Germinal center (tissue), 1 donor: ENCODE results near the gene ALMS1.
"Not testable (repeated sequence)": the region's sequence is repeated elsewhere in the genome, so short reads cannot be mapped to it uniquely, and the experiment has no call there.

Source experiments
- DNase-seq: peaks from one replicate; pipeline ENCODE4 v3.0.0; 2012; ENCODE audit warnings: mixed read lengths, low spot score

The ALMS1 gene

GRCh38 chr2:73624625-73625024 is 239.0 kb downstream of the ALMS1 start:
- not testable (repeated sequence) for DNase-seq

- DNase-seq = not testable (repeated sequence)
These were observed 240.6 kb downstream of the ALMS1 start for GRCh38 chr2:73626237-73626636.

- not testable (repeated sequence) for DNase-seq
These were observed 242.9 kb downstream of the ALMS1 start for GRCh38 chr2:73628493-73628892.

- DNase-seq = not testable (repeated sequence)
These were observed 245.1 kb downstream of the ALMS1 start for GRCh38 chr2:73630662-73631266.

GRCh38 chr2:73636977-73637376 is 251.3 kb downstream of the ALMS1 start:
- DNase-seq = not testable (repeated sequence)

GRCh38 chr2:73638429-73638828 is 252.8 kb downstream of the ALMS1 start:
- no peak for DNase-seq

- no peak for DNase-seq
These were observed 254.9 kb downstream of the ALMS1 start for GRCh38 chr2:73640511-73640911.

- DNase-seq = no peak
These were observed 255.5 kb downstream of the ALMS1 start for GRCh38 chr2:73640946-73641766.

GRCh38 chr2:73641767-73642062 is 256.1 kb downstream of the ALMS1 start:
- no peak for DNase-seq

GRCh38 chr2:73642338-73643018 is 256.8 kb downstream of the ALMS1 start, which contains the start of gene NAT8:
NAT8 (minus strand) TSS chr2:73642422; CDS start chr2:73641628, 794 bp downstream.
- DNase-seq = no peak

- not testable (repeated sequence) for DNase-seq
These were observed 262.1 kb downstream of the ALMS1 start for GRCh38 chr2:73647690-73648089.

- no peak for DNase-seq
These were observed 266.1 kb downstream of the ALMS1 start for GRCh38 chr2:73651591-73652230.

GRCh38 chr2:73652348-73652747 is 266.7 kb downstream of the ALMS1 start:
- no peak for DNase-seq

- DNase-seq = no peak
These were observed 268.5 kb downstream of the ALMS1 start for GRCh38 chr2:73654175-73654574.
